ENCODE results near the gene RNU7-1. TPM values are rescaled to one million over a fixed set of nuclear protein-coding genes. Genes with fewer than 3 reads are reported as not detected.

RNU7-1 gene
- polyA plus RNA-seq, 3 donors, result not detected

- H3K4me1 Mint-ChIP-seq, result peaks cover 46% of the 10 kb centered on the region
- no peaks in the 10 kb centered on the region for H4K20me1 ChIP-seq (ENCODE audit: insufficient read depth, low read length)
- H3K27ac ChIP-seq (ENCODE audit: low read depth in 1 of 2, low read length in 2 of 2), result peak within 1 kb of the TSS in 1 of 2 donors; percentile 56
- TF ChIP-seq, protein P1, sequence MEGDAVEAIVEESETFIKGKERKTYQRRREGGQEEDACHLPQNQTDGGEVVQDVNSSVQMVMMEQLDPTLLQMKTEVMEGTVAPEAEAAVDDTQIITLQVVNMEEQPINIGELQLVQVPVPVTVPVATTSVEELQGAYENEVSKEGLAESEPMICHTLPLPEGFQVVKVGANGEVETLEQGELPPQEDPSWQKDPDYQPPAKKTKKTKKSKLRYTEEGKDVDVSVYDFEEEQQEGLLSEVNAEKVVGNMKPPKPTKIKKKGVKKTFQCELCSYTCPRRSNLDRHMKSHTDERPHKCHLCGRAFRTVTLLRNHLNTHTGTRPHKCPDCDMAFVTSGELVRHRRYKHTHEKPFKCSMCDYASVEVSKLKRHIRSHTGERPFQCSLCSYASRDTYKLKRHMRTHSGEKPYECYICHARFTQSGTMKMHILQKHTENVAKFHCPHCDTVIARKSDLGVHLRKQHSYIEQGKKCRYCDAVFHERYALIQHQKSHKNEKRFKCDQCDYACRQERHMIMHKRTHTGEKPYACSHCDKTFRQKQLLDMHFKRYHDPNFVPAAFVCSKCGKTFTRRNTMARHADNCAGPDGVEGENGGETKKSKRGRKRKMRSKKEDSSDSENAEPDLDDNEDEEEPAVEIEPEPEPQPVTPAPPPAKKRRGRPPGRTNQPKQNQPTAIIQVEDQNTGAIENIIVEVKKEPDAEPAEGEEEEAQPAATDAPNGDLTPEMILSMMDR (IDR thresholded peaks at IDR 0.05), result no peak
- H2AFZ ChIP-seq (ENCODE audit: insufficient read depth, low read depth, low read length, poor library complexity, severe bottlenecking), result peak within 1 kb of the TSS; percentile 87
- peaks cover 38 to 57% (median 52%) of the 10 kb centered on the region in 3 donors for H3K27me3 Mint-ChIP-seq (ENCODE audit: low read depth in 3 of 3)
- peaks cover 3 to 37% of the 10 kb centered on the region in 2 donors for H3K27me3 ChIP-seq (ENCODE audit: control insufficient read depth in 2 of 2, insufficient read depth in 2 of 2, low read length in 2 of 2)
- peak within 1 kb of the TSS; percentile 89 to 93 for H3K4me3 Mint-ChIP-seq
- no peaks in the 10 kb centered on the region for H3K9me3 ChIP-seq (replicated peaks in 1 of 2; ENCODE audit: control insufficient read depth in 1 of 2, insufficient read depth in 1 of 2, low read length in 2 of 2)
- 0% methylated on average over 29 of the region's 66 CpGs for WGBS (ENCODE audit: insufficient coverage)
- H3K36me3 ChIP-seq (replicated peaks in 1 of 2; ENCODE audit: control insufficient read depth in 1 of 2, insufficient read depth in 2 of 2, low read length in 2 of 2), result no peaks in the 10 kb centered on the region
- intact Hi-C loops (cut with micrococcal nuclease), result no loop called here
- H3K79me2 ChIP-seq (ENCODE audit: insufficient read depth, low read length), result peaks cover 17% of the 10 kb centered on the region
- peak within 1 kb of the TSS in 6 of 7 donors; percentile 41 to 80 (median 70) for H3K27ac Mint-ChIP-seq
- peak within 1 kb of the TSS; percentile 69 for H3K9ac ChIP-seq (ENCODE audit: insufficient read depth, low read length, poor library complexity, severe bottlenecking)
- H3K4me2 ChIP-seq (replicated peaks; ENCODE audit: extremely low read depth, low read length, poor library complexity, severe bottlenecking), result peak within 1 kb of the TSS; percentile 88
- peaks cover 46 to 53% of the 10 kb centered on the region in 2 donors for H3K4me1 ChIP-seq (ENCODE audit: control insufficient read depth in 1 of 2, insufficient read depth in 2 of 2, low read length in 2 of 2)
- peak within 1 kb of the TSS; percentile 50 to 80 (median 69) for H3K4me3 ChIP-seq (replicated peaks in 1 of 3; ENCODE audit: low read depth in 2 of 3, low read length in 3 of 3)
- DNase-seq, result no peak
- H3K9me3 Mint-ChIP-seq, result peaks cover 0 to 5% (median 2%) of the 10 kb centered on the region in 7 donors
- peaks cover 5 to 13% of the 10 kb centered on the region in 2 donors for H3K36me3 Mint-ChIP-seq
Observed at GRCh38 chr12:6927379-6928021, 16.1 kb upstream of the RNU7-1 start, which contains the start of gene ATN1. TSS of gene ATN1 (plus strand) at chr12:6927959. CDS start at chr12:6934002, 6,043 bp downstream.

GRCh38 chr12:6928022-6928702 lies 15.5 kb upstream of the RNU7-1 start:
- peaks cover 0 to 5% (median 2%) of the 10 kb centered on the region in 7 donors for H3K9me3 Mint-ChIP-seq
- H3K27me3 Mint-ChIP-seq (ENCODE audit: low read depth in 3 of 3), result peaks cover 34 to 57% (median 48%) of the 10 kb centered on the region in 3 donors
- H3K9ac ChIP-seq (ENCODE audit: insufficient read depth, low read length, poor library complexity, severe bottlenecking), result peak overlapping the region; percentile 65
- peak overlapping the region; percentile 87 for H2AFZ ChIP-seq (ENCODE audit: insufficient read depth, low read depth, low read length, poor library complexity, severe bottlenecking)
- peak overlapping the region in 5 of 7 donors; percentile 59 to 80 (median 68) for H3K27ac Mint-ChIP-seq
- TF ChIP-seq, protein P1 (IDR thresholded peaks at IDR 0.05), result no peak
- H3K4me2 ChIP-seq (replicated peaks; ENCODE audit: extremely low read depth, low read length, poor library complexity, severe bottlenecking), result peak overlapping the region; percentile 88
- H3K4me1 ChIP-seq (ENCODE audit: control insufficient read depth in 1 of 2, insufficient read depth in 2 of 2, low read length in 2 of 2), result peaks cover 40 to 47% of the 10 kb centered on the region in 2 donors
- H3K27me3 ChIP-seq (ENCODE audit: control insufficient read depth in 2 of 2, insufficient read depth in 2 of 2, low read length in 2 of 2), result peaks cover 3 to 37% of the 10 kb centered on the region in 2 donors
- DNase-seq, result no peak
- no peaks in the 10 kb centered on the region for H3K36me3 ChIP-seq (replicated peaks in 1 of 2; ENCODE audit: control insufficient read depth in 1 of 2, insufficient read depth in 2 of 2, low read length in 2 of 2)
- no peaks in the 10 kb centered on the region for H4K20me1 ChIP-seq (ENCODE audit: insufficient read depth, low read length)
- under 1% methylated on average over 25 of the region's 79 CpGs for WGBS (ENCODE audit: insufficient coverage)
- intact Hi-C loops (cut with micrococcal nuclease), result no loop called here
- H3K79me2 ChIP-seq (ENCODE audit: insufficient read depth, low read length), result peaks cover 17% of the 10 kb centered on the region
- H3K9me3 ChIP-seq (replicated peaks in 1 of 2; ENCODE audit: control insufficient read depth in 1 of 2, insufficient read depth in 1 of 2, low read length in 2 of 2), result no peaks in the 10 kb centered on the region
- H3K4me3 ChIP-seq (replicated peaks in 1 of 3; ENCODE audit: low read depth in 2 of 3, low read length in 3 of 3), result peak overlapping the region; percentile 27 to 80 (median 50)
- H3K4me1 Mint-ChIP-seq, result peaks cover 40% of the 10 kb centered on the region
- peaks cover 5 to 13% of the 10 kb centered on the region in 2 donors for H3K36me3 Mint-ChIP-seq
- H3K4me3 Mint-ChIP-seq, result peak overlapping the region; percentile 89 to 93
- H3K27ac ChIP-seq (ENCODE audit: low read depth in 1 of 2, low read length in 2 of 2), result no peak overlapping the region
